ENCODE data around the gene CHCHD3. TPM values are rescaled to one million over a fixed set of nuclear protein-coding genes. Genes with fewer than 3 reads are reported as not detected.

The CHCHD3 gene
- total RNA-seq, 1 experiment from 2014 or later, result 114 TPM

DNA sequence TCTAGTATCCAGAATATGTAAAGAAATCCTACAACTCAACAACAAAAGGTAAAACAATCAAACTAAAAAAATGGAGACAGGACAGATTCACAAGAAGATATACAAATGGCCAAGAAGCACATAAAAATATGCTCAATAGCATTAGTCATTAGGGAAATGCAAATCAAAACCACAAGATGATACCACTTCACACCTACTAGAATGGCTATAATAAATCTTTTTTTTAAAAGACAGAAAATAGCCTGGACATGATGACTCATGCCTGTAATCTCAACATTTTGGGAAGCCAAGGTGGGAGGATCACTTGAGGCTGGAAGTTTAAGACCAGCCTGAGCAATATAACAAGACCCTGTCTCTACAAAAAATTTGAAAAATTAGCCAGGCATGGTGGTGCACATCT is 27.9 kb upstream of the CHCHD3 start (continued):
- TF ChIP-seq, protein P1, sequence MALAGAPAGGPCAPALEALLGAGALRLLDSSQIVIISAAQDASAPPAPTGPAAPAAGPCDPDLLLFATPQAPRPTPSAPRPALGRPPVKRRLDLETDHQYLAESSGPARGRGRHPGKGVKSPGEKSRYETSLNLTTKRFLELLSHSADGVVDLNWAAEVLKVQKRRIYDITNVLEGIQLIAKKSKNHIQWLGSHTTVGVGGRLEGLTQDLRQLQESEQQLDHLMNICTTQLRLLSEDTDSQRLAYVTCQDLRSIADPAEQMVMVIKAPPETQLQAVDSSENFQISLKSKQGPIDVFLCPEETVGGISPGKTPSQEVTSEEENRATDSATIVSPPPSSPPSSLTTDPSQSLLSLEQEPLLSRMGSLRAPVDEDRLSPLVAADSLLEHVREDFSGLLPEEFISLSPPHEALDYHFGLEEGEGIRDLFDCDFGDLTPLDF (CRISPR knock-in tag; IDR thresholded peaks at IDR 0.05), result no peak
- no peak for TF ChIP-seq ZNF263 (CRISPR knock-in tag; IDR thresholded peaks at IDR 0.05; ENCODE audit: low read depth)

DNA sequence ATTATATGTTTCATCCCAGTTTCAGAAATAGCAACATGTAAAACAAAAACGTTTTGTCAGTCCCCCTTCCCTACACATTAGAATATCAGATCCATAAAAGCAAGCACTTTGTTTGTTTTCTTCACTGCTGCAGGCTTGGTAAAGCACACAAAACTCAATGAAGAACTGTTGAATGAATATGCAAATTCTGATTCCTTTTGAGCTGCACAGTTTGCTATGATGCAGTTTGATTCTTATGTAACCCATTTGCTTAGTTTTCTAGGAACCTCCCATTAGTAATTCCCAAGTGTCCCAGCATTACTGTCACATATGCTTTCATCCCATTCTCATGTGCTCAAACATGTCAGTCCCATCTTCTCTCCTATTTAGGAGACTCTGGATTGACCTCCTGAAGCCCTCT is 26.1 kb upstream of the CHCHD3 start:
- H3K9me3 Mint-ChIP-seq, result peaks cover 47% of the 10 kb centered on the region
- ATAC-seq (no peak), DNase-seq (ENCODE audit: low spot score) (no peak)
- 0 out of 2 replicates have a peak, but pooled peaks cover 3% of the 10 kb centered on the region for H3K4me1 Mint-ChIP-seq
- CTCF ChIA-PET, result no interaction called here
- no peaks in the 10 kb centered on the region; the same call in 1 of the 2 replicates for H3K27me3 Mint-ChIP-seq (ENCODE audit: low read depth)
- H3K4me3 Mint-ChIP-seq, result no peak overlapping the region
- TF ChIP-seq, protein P2, sequence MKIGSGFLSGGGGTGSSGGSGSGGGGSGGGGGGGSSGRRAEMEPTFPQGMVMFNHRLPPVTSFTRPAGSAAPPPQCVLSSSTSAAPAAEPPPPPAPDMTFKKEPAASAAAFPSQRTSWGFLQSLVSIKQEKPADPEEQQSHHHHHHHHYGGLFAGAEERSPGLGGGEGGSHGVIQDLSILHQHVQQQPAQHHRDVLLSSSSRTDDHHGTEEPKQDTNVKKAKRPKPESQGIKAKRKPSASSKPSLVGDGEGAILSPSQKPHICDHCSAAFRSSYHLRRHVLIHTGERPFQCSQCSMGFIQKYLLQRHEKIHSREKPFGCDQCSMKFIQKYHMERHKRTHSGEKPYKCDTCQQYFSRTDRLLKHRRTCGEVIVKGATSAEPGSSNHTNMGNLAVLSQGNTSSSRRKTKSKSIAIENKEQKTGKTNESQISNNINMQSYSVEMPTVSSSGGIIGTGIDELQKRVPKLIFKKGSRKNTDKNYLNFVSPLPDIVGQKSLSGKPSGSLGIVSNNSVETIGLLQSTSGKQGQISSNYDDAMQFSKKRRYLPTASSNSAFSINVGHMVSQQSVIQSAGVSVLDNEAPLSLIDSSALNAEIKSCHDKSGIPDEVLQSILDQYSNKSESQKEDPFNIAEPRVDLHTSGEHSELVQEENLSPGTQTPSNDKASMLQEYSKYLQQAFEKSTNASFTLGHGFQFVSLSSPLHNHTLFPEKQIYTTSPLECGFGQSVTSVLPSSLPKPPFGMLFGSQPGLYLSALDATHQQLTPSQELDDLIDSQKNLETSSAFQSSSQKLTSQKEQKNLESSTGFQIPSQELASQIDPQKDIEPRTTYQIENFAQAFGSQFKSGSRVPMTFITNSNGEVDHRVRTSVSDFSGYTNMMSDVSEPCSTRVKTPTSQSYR (CRISPR knock-in tag; IDR thresholded peaks at IDR 0.05), result no peak
- TF ChIP-seq ESRRA (CRISPR knock-in tag; IDR thresholded peaks at IDR 0.05; ENCODE audit: borderline replicate concordance) (no peak), SMAD3 (CRISPR knock-in tag; IDR thresholded peaks at IDR 0.05; ENCODE audit: borderline replicate concordance) (no peak), ETV6 (CRISPR knock-in tag; IDR thresholded peaks at IDR 0.05) (no peak), FOXK1 (CRISPR knock-in tag; IDR thresholded peaks at IDR 0.05) (no peak), CREM (CRISPR knock-in tag; IDR thresholded peaks at IDR 0.05) (no peak), CREB1 (CRISPR knock-in tag; IDR thresholded peaks at IDR 0.05) (no peak), ZNF232 (CRISPR knock-in tag; IDR thresholded peaks at IDR 0.05) (no peak), OVOL2 (CRISPR knock-in tag; IDR thresholded peaks at IDR 0.05; ENCODE audit: borderline replicate concordance) (no peak)
- TF ChIP-seq, protein P3, sequence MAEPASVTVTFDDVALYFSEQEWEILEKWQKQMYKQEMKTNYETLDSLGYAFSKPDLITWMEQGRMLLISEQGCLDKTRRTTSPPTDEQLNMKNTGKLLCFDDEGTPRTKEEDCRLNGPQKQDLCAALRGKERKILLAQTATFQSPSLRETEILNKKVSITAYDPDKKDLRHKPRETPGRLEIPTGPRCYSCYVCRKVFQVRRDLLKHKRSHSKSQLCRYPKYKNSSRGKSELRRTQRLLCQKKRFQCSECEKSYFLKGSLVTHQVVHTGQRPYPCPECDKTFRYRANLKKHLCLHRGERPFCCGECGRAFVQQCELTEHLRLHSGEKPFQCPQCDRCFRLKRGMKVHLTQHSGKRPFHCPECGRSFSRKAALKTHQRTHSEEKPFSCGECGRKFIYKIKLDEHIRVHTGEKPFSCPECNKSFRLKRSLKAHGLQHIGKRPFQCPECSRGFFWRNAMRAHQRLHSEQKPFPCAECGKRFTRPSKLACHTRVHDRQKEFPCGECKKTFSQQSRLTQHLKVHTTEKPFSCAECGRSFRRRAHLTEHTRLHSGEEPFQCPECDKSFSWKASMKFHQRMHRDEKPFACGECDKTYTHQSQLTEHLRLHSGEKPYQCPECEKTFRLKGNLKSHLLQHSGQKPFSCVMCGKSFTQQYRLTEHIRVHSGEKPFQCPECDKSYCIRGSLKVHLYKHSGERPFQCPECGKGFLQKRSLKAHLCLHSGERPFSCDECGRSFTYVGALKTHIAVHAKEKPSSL (CRISPR knock-in tag; conservative IDR thresholded peaks at IDR 0.05), result no peak
- TF ChIP-seq, protein P4, sequence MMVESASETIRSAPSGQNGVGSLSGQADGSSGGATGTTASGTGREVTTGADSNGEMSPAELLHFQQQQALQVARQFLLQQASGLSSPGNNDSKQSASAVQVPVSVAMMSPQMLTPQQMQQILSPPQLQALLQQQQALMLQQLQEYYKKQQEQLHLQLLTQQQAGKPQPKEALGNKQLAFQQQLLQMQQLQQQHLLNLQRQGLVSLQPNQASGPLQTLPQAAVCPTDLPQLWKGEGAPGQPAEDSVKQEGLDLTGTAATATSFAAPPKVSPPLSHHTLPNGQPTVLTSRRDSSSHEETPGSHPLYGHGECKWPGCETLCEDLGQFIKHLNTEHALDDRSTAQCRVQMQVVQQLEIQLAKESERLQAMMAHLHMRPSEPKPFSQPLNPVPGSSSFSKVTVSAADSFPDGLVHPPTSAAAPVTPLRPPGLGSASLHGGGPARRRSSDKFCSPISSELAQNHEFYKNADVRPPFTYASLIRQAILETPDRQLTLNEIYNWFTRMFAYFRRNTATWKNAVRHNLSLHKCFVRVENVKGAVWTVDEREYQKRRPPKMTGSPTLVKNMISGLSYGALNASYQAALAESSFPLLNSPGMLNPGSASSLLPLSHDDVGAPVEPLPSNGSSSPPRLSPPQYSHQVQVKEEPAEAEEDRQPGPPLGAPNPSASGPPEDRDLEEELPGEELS (CRISPR knock-in tag; IDR thresholded peaks at IDR 0.05), result no peak
- TF ChIP-seq, protein P5, sequence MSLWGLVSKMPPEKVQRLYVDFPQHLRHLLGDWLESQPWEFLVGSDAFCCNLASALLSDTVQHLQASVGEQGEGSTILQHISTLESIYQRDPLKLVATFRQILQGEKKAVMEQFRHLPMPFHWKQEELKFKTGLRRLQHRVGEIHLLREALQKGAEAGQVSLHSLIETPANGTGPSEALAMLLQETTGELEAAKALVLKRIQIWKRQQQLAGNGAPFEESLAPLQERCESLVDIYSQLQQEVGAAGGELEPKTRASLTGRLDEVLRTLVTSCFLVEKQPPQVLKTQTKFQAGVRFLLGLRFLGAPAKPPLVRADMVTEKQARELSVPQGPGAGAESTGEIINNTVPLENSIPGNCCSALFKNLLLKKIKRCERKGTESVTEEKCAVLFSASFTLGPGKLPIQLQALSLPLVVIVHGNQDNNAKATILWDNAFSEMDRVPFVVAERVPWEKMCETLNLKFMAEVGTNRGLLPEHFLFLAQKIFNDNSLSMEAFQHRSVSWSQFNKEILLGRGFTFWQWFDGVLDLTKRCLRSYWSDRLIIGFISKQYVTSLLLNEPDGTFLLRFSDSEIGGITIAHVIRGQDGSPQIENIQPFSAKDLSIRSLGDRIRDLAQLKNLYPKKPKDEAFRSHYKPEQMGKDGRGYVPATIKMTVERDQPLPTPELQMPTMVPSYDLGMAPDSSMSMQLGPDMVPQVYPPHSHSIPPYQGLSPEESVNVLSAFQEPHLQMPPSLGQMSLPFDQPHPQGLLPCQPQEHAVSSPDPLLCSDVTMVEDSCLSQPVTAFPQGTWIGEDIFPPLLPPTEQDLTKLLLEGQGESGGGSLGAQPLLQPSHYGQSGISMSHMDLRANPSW (CRISPR knock-in tag; conservative IDR thresholded peaks at IDR 0.05; ENCODE audit: low read depth), result no peak
- TF ChIP-seq, protein P6, sequence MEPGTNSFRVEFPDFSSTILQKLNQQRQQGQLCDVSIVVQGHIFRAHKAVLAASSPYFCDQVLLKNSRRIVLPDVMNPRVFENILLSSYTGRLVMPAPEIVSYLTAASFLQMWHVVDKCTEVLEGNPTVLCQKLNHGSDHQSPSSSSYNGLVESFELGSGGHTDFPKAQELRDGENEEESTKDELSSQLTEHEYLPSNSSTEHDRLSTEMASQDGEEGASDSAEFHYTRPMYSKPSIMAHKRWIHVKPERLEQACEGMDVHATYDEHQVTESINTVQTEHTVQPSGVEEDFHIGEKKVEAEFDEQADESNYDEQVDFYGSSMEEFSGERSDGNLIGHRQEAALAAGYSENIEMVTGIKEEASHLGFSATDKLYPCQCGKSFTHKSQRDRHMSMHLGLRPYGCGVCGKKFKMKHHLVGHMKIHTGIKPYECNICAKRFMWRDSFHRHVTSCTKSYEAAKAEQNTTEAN (CRISPR knock-in tag; IDR thresholded peaks at IDR 0.05), result no peak
- TF ChIP-seq, protein P7, sequence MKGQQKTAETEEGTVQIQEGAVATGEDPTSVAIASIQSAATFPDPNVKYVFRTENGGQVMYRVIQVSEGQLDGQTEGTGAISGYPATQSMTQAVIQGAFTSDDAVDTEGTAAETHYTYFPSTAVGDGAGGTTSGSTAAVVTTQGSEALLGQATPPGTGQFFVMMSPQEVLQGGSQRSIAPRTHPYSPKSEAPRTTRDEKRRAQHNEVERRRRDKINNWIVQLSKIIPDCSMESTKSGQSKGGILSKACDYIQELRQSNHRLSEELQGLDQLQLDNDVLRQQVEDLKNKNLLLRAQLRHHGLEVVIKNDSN (CRISPR knock-in tag; IDR thresholded peaks at IDR 0.05), result no peak
- TF ChIP-seq, protein P8, sequence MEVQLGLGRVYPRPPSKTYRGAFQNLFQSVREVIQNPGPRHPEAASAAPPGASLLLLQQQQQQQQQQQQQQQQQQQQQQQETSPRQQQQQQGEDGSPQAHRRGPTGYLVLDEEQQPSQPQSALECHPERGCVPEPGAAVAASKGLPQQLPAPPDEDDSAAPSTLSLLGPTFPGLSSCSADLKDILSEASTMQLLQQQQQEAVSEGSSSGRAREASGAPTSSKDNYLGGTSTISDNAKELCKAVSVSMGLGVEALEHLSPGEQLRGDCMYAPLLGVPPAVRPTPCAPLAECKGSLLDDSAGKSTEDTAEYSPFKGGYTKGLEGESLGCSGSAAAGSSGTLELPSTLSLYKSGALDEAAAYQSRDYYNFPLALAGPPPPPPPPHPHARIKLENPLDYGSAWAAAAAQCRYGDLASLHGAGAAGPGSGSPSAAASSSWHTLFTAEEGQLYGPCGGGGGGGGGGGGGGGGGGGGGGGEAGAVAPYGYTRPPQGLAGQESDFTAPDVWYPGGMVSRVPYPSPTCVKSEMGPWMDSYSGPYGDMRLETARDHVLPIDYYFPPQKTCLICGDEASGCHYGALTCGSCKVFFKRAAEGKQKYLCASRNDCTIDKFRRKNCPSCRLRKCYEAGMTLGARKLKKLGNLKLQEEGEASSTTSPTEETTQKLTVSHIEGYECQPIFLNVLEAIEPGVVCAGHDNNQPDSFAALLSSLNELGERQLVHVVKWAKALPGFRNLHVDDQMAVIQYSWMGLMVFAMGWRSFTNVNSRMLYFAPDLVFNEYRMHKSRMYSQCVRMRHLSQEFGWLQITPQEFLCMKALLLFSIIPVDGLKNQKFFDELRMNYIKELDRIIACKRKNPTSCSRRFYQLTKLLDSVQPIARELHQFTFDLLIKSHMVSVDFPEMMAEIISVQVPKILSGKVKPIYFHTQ (CRISPR knock-in tag; IDR thresholded peaks at IDR 0.05), result no peak
- H3K36me3 Mint-ChIP-seq, result peaks cover 23% of the 10 kb centered on the region
- no peak overlapping the region for H3K27ac Mint-ChIP-seq
- POLR2A ChIA-PET, result no interaction called here

Measured in WTC11 (cell line).